GM19025 (cell line): Measurements from ENCODE around the gene UBAP1L.

Source experiments
- ATAC-seq: cut with Tn5 transposase; IDR thresholded peaks from one replicate; pipeline ENCODE4 v1.9.1; 2021; ENCODE audit warnings: mild to moderate bottlenecking, low read depth, moderate library complexity; ENCODE audit not compliant: unreplicated experiment

UBAP1L gene

GRCh38 chr15:65051266-65051665, 63.7 kb downstream of the UBAP1L start:
- no peak for ATAC-seq

- no peak for ATAC-seq
Observed at GRCh38 chr15:65050270-65050669, 64.7 kb downstream of the UBAP1L start.

GRCh38 chr15:65049418-65049840, 65.6 kb downstream of the UBAP1L start:
- ATAC-seq: peak; percentile 95

- no peak for ATAC-seq
Observed at GRCh38 chr15:65048241-65048640, 66.8 kb downstream of the UBAP1L start.

- no peak for ATAC-seq
Observed at GRCh38 chr15:65044724-65045481, 70.1 kb downstream of the UBAP1L start, which contains the start of gene SLC51B. Gene SLC51B (plus strand): TSS chr15:65045387. CDS start chr15:65050005, 4,618 bp downstream.

GRCh38 chr15:65044218-65044617, 70.8 kb downstream of the UBAP1L start:
- ATAC-seq: peak; percentile 60

- ATAC-seq: no peak
Observed at GRCh38 chr15:65042776-65043327, 72.1 kb downstream of the UBAP1L start.
